ENCODE measurements around the gene PACS1. TPM values are rescaled to one million over a fixed set of nuclear protein-coding genes. Genes with fewer than 3 reads are reported as not detected.

The PACS1 gene
- total RNA-seq, 1 donor, result 31.5 TPM

DNA sequence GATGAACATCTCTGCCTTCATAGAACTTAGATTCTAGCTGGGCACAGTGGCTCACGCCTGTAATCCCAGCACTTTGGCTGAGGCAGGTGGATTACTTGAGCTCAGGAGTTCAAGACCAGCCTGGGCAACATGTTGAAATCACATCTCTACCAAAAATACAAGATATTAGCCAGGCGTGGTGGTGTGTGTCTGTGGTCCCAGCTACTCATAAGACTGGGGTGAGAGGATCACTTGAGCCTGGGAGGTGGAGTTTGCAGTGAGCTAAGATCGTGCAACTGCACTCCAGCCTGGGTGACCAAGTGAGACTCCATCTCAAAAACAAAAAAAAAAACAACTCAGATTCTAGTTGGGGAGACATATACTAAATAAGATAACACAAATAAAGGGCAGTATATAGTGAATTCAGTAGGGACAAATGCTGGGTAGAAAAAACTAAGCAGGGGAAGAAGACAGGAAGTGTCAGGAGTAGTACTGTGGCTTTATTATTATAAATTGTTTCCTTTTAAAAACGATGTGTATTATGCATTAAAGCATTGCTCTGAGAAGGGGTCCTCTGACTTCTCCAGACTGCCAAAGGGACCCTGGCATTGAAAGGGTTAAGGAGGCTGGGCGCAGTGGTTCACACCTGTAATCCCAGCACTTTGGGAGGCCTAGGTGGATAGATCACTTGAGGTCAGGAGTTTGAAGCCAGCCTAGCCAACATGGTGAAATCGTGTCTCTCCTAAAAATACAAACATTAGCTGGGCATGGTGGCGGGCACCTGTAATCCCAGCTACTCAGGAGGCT is 46.7 kb downstream of the PACS1 start:
- DNase-seq (ENCODE audit: low read depth), result no peak
- H3K4me3 ChIP-seq (ENCODE audit: low read depth, low read length), result no peak overlapping the region
- TF ChIP-seq CTCF (IDR thresholded peaks at IDR 0.05; ENCODE audit: insufficient read depth, low read length), result no peak

DNA sequence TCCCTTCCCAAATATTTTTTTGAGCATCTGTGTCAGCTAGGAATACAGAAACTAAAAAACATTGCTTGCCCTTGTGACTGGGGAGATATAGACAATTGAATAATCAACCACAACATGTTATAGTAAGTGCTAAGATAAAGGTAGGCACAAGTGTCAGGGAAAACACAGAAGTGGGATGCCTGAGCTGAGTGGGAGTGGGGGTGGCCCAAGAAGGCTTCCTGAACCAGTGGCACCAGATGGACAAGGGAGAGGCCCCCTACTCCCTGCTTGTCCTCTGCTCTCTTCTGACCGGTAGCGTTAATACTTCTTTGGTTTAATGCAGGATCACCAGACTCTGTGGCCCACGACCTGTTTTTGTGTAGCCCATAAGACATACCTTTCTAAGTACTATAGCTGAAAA is 48.8 kb downstream of the PACS1 start:
- no peak overlapping the region for H3K4me3 ChIP-seq (ENCODE audit: low read depth, low read length)
- TF ChIP-seq CTCF (IDR thresholded peaks at IDR 0.05; ENCODE audit: insufficient read depth, low read length), result no peak
- no peak for DNase-seq (ENCODE audit: low read depth)

DNA sequence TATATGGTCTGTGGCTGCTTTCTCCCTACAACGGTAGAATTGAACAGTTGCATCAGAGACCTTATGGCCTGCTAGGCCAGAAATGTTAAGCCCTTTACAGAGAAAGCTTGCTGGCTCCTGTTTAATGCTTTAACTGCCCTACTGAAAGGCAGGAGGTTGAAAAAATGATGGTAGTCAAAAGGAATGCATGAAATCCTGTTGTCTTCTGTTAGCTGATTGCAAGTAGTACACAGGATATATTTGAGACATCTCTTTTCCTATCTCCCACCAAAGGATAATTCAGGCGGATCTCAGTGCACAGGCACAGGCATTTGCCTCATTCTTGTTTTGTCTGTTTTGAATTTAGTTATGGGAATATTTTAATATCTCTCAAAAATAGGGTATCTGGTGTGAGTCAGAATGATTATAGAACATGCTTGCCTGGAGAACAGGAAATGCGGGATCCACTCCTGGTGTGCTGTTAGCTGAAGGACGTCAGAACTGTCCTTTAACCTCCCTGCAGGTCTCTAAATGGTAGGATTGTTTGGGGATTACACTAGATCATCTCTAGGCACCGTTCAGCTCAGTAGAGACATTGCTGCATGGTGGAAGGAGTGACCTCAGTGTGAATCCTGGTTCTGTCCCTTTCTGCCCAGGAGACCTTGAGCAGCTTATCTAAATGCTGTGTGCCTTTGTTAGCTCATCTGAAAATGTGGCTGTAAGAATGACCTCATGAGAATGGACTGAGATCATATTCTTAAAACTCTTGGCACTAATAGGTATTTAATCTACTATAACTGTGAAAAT is 49.5 kb downstream of the PACS1 start:
- no peak for TF ChIP-seq CTCF (IDR thresholded peaks at IDR 0.05; ENCODE audit: insufficient read depth, low read length)
- peak; percentile 84 for DNase-seq (ENCODE audit: low read depth)
- H3K4me3 ChIP-seq (ENCODE audit: low read depth, low read length), result no peak overlapping the region

DNA sequence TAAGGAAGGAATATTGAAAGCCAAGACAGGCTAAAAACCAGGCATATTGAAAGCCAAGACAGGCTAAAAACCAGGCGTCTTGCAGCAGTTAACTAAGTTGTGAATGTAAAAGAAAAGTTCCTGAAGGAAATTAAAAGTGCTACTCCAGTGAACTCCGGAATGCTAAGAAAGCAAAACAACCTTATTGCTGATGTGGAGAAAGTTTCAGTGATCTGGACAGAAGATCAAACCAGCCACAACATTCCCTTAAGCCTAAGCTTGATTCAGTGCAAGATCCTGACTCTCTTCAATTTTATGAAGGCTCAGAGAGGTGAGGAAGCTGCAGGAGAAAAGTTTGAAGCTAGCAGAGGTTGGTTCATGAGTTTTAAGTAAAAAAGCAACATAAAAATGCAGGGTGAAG is 51.4 kb downstream of the PACS1 start:
- no peak overlapping the region for H3K4me3 ChIP-seq (ENCODE audit: low read depth, low read length)
- TF ChIP-seq CTCF (IDR thresholded peaks at IDR 0.05; ENCODE audit: insufficient read depth, low read length), result no peak
- DNase-seq (ENCODE audit: low read depth), result no peak

DNA sequence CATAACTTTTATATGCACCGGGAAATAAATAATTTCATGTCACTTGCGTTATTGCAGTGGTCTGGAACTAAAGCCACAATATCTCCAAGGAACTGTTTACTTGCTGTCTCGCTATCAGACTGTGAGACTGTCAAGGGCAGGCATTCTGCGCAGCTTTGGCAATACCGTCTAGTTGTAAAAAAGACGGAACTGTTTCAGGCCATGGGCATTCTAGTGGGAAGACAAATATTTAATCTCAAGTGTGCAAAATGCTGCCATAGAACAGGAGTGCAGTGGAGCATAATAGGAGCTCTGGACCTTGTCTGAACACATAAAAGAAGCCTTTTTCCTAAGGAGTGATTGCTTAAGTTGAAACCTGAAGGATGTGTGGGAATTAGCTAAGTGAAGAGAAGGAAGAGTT is 53.8 kb downstream of the PACS1 start:
- DNase-seq (ENCODE audit: low read depth), result no peak
- no peak for TF ChIP-seq CTCF (IDR thresholded peaks at IDR 0.05; ENCODE audit: insufficient read depth, low read length)
- no peak overlapping the region for H3K4me3 ChIP-seq (ENCODE audit: low read depth, low read length)

- no peak for TF ChIP-seq CTCF (IDR thresholded peaks at IDR 0.05; ENCODE audit: insufficient read depth, low read length)
- H3K4me3 ChIP-seq (ENCODE audit: low read depth, low read length), result no peak overlapping the region
- DNase-seq (ENCODE audit: low read depth), result peak; percentile 40
Observed at GRCh38 chr11:66124564-66124963, 54.5 kb downstream of the PACS1 start.

Data from fibroblast of the aortic adventitia (primary cell).